ENCODE measurements around the gene IL1RAPL2. TPM values are rescaled to one million over a fixed set of nuclear protein-coding genes. Genes with fewer than 3 reads are reported as not detected.

Gene IL1RAPL2
- total and polyA plus RNA-seq, 2 donors (not counting 1 experiment from before 2014, with no cell fraction given) = not detected

- H3K36me3 ChIP-seq (replicated peaks in 1 of 2; ENCODE audit: control extremely low read depth in 1 of 2, control insufficient read depth in 1 of 2, extremely low read depth in 1 of 2, insufficient read depth in 2 of 2, low read length in 1 of 2) = no peaks in the 10 kb centered on the region
- no peaks in the 10 kb centered on the region for H3K4me1 ChIP-seq (ENCODE audit: control insufficient read depth in 2 of 2, insufficient read depth in 2 of 2, low read length in 2 of 2)
- no peak for TF ChIP-seq CTCF (IDR thresholded peaks at IDR 0.05)
- no peak for TF ChIP-seq EZH2 (IDR thresholded peaks at IDR 0.05; ENCODE audit: borderline replicate concordance, insufficient read depth, low read depth, low read length, poor library complexity, severe bottlenecking)
- no peaks in the 10 kb centered on the region for H3K79me2 ChIP-seq (ENCODE audit: control insufficient read depth, insufficient read depth, low read length)
- intact Hi-C loops (cut with micrococcal nuclease) = no loop called here
- H3K9me3 Mint-ChIP-seq (ENCODE audit: insufficient read depth) = no peaks in the 10 kb centered on the region
- H3K27me3 ChIP-seq (replicated peaks in 1 of 4; ENCODE audit: control extremely low read depth in 1 of 4, control insufficient read depth in 3 of 4, insufficient read depth in 4 of 4, low read length in 3 of 4) = no peaks in the 10 kb centered on the region
- no peak overlapping the region for H3K27ac Mint-ChIP-seq
- DNase-seq (no peak), ATAC-seq (ENCODE audit: low read depth) (no peak)
- H3K9me3 ChIP-seq (ENCODE audit: control extremely low read depth in 1 of 3, control insufficient read depth in 2 of 3, insufficient read depth in 1 of 3, low read length in 2 of 3) = no peaks in the 10 kb centered on the region
- H3K4me3 ChIP-seq (ENCODE audit: control extremely low read depth in 1 of 5, extremely low read depth in 1 of 5, insufficient read depth in 1 of 5, low read depth in 2 of 5, low read length in 4 of 5) = no peak overlapping the region
- no peak overlapping the region for H3K27ac ChIP-seq (ENCODE audit: low read length in 2 of 2)
- H2AFZ ChIP-seq (ENCODE audit: insufficient read depth, low read depth, low read length, poor library complexity, severe bottlenecking) = no peak overlapping the region
- no CpG with 5 or more reads among the region's 1 CpG for WGBS (ENCODE audit: insufficient coverage)
- H3K4me1 Mint-ChIP-seq = no peaks in the 10 kb centered on the region
- ChIA-PET POLR2A (no interaction called here), CTCF (no interaction called here)
- no peaks in the 10 kb centered on the region for H4K20me1 ChIP-seq (ENCODE audit: control insufficient read depth, insufficient read depth, low read length, poor library complexity, severe bottlenecking)
- H3K4me2 ChIP-seq (replicated peaks; ENCODE audit: low read depth, low read length, poor library complexity, severe bottlenecking) = no peak overlapping the region
- H3K27me3 Mint-ChIP-seq = no peaks in the 10 kb centered on the region
- H3K4me3 Mint-ChIP-seq = no peak overlapping the region
- no peak overlapping the region for H3K9ac ChIP-seq (ENCODE audit: low read length)
These were observed 352.1 kb downstream of the IL1RAPL2 start for GRCh38 chrX:104918122-104918521.

- H3K9me3 ChIP-seq (ENCODE audit: control extremely low read depth in 1 of 3, control insufficient read depth in 2 of 3, insufficient read depth in 1 of 3, low read length in 2 of 3) = no peaks in the 10 kb centered on the region
- no peak overlapping the region for H2AFZ ChIP-seq (ENCODE audit: insufficient read depth, low read depth, low read length, poor library complexity, severe bottlenecking)
- DNase-seq = peak; percentile 1
- H3K36me3 ChIP-seq (replicated peaks in 1 of 2; ENCODE audit: control extremely low read depth in 1 of 2, control insufficient read depth in 1 of 2, extremely low read depth in 1 of 2, insufficient read depth in 2 of 2, low read length in 1 of 2) = no peaks in the 10 kb centered on the region
- H3K27me3 Mint-ChIP-seq = no peaks in the 10 kb centered on the region
- no peak overlapping the region for H3K4me2 ChIP-seq (replicated peaks; ENCODE audit: low read depth, low read length, poor library complexity, severe bottlenecking)
- 91% methylated on average over 3 of the region's 9 CpGs for WGBS (ENCODE audit: insufficient coverage)
- TF ChIP-seq CTCF (IDR thresholded peaks at IDR 0.05) (no peak), EZH2 (IDR thresholded peaks at IDR 0.05; ENCODE audit: borderline replicate concordance, insufficient read depth, low read depth, low read length, poor library complexity, severe bottlenecking) (no peak)
- no peak overlapping the region for H3K9ac ChIP-seq (ENCODE audit: low read length)
- no peaks in the 10 kb centered on the region for H4K20me1 ChIP-seq (ENCODE audit: control insufficient read depth, insufficient read depth, low read length, poor library complexity, severe bottlenecking)
- H3K79me2 ChIP-seq (ENCODE audit: control insufficient read depth, insufficient read depth, low read length) = no peaks in the 10 kb centered on the region
- H3K27ac ChIP-seq (ENCODE audit: low read length in 2 of 2) = no peak overlapping the region
- intact Hi-C loops (cut with micrococcal nuclease) = no loop called here
- no peaks in the 10 kb centered on the region for H3K4me1 ChIP-seq (ENCODE audit: control insufficient read depth in 2 of 2, insufficient read depth in 2 of 2, low read length in 2 of 2)
- ChIA-PET POLR2A (no interaction called here), CTCF (interaction anchor here (0.5 to 1.3 kb wide), 3 partner anchors 10 to 633 kb away, joined by 3 read pairs; no protein-coding TSS in a partner anchor)
- no peak overlapping the region for H3K27ac Mint-ChIP-seq
- H3K4me1 Mint-ChIP-seq = no peaks in the 10 kb centered on the region
- no peaks in the 10 kb centered on the region for H3K27me3 ChIP-seq (replicated peaks in 1 of 4; ENCODE audit: control extremely low read depth in 1 of 4, control insufficient read depth in 3 of 4, insufficient read depth in 4 of 4, low read length in 3 of 4)
- H3K9me3 Mint-ChIP-seq (ENCODE audit: insufficient read depth) = no peaks in the 10 kb centered on the region
- H3K4me3 ChIP-seq (ENCODE audit: control extremely low read depth in 1 of 5, extremely low read depth in 1 of 5, insufficient read depth in 1 of 5, low read depth in 2 of 5, low read length in 4 of 5) = no peak overlapping the region
- no peak for ATAC-seq (ENCODE audit: low read depth)
- no peak overlapping the region for H3K4me3 Mint-ChIP-seq
These were observed 355.7 kb downstream of the IL1RAPL2 start for GRCh38 chrX:104921584-104922205.

Measured in B cell (primary cell).